ENCODE measurements around the gene CORO2A.
"Not testable (repeated sequence)": the region's sequence is repeated elsewhere in the genome, so short reads cannot be mapped to it uniquely, and the experiment has no call there.

CORO2A gene

GRCh38 chr9:98191671-98192502, 550 bp downstream of the CORO2A start:
- FAIRE-seq (peak; percentile 32), DNase-seq (ENCODE audit: low spot score) (peak; percentile 69)

GRCh38 chr9:98191181-98191608, 1.2 kb downstream of the CORO2A start:
- FAIRE-seq (no peak), DNase-seq (ENCODE audit: low spot score) (no peak)

- no peak for DNase-seq (ENCODE audit: low spot score)
- FAIRE-seq = no peak
Measured at GRCh38 chr9:98190757-98191105, 1.7 kb downstream of the CORO2A start.

DNA sequence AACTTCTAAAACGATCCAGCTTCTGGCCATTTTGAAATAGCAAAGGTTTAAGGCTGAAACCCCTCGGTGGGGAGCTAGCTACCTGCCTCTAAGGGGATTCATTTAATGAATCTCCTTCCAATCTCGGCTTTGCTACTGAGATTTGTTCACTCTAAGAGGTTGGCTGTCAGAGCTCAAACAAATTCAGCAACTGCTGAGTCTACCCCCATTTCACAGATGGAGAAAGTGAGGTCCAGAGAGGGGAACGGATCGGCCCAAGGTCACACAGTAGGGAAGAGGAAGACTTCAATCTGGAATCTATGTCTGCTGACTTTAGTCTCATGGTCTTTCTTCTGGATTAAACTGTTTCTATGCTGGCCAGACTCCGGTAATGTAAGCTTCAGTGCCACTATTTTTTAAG, 3.0 kb downstream of the CORO2A start:
- FAIRE-seq (no peak), DNase-seq (ENCODE audit: low spot score) (no peak)

DNA sequence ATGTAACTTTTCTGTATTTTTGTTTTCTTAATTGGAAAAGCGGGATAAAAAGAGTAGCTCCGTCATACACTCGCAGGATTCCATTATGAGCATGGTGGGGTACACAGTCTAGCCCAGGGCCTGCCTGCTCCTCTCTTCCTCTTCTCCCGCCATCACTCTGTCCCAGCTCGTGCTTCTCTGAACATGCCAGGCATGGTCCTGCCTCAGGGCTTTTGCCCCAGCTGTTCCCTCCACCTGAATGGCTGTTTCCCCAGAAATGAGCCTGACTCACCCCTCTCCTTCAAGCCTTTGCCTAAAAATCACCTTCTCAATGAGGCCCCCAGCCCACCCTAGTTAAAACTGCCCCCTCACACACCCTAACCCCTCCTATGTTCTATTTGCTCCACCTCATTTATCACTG, 4.5 kb downstream of the CORO2A start:
- FAIRE-seq (no peak), DNase-seq (ENCODE audit: low spot score) (no peak)

DNA sequence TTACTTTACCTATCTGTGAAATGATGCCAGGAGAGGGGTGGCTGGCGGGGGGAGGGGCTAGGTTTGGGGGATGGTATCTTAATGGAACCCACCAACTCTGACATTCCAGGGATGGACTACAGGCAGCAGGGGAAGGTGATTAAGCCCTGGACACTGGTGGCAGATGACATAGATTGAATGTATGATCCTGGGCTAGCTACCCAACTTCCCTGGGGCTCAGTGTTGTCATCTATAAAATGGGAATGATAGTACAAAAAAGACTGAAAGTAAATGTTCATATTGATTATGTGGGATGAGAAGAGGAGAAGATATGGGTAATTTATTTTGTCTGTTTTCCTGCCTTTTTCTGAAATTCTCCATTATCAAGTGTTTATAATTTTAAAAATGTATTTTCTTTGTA, 6.2 kb downstream of the CORO2A start:
- DNase-seq (ENCODE audit: low spot score) = no peak
- no peak for FAIRE-seq

- DNase-seq (ENCODE audit: low spot score) (no peak), FAIRE-seq (no peak)
Measured at GRCh38 chr9:98185611-98186171, 6.7 kb downstream of the CORO2A start.

- FAIRE-seq = no peak
Measured at GRCh38 chr9:98185021-98185567, 7.3 kb downstream of the CORO2A start.

GRCh38 chr9:98184326-98184725, 8.1 kb downstream of the CORO2A start:
- FAIRE-seq = no peak

More at GRCh38 chr9:98185021-98185567, 7.3 kb downstream of the CORO2A start:
- no peak for DNase-seq (ENCODE audit: low spot score)

DNA sequence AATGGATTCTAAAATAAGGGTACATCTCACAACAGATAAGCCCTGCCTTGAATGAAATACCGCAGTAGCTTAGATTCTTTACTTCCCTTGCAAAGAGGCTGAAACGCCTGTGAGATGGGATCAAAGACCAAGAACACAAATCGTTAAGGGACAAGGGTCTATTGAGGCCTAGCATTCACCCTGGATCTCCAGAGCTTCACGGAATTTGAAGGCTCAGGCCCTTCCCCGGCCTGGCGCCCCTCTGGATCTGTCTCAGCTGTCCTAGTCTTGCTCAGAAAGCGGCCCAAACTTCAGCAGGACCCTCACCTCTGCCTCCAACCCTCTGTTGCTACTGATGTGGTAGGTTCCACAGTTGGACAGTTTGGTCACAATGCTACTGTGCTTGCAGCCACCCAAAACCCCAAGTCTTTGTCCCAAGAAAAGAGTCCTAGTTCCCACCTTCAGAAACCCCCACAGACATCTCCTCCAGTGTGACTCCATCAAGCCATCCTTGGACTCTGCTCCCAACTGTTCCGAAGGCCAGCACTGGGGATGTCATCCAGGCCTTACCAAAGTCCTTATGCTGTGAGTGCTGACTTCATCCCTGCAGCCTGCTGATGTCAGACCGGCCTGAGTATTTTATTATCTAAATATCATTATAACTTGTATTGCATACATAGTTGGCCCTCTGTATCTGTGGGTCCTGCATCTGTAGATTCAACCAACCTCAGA, 9.4 kb downstream of the CORO2A start:
- no peak for FAIRE-seq
- no peak for DNase-seq (ENCODE audit: low spot score)

More at GRCh38 chr9:98184326-98184725, 8.1 kb downstream of the CORO2A start:
- DNase-seq (ENCODE audit: low spot score) = no peak

GRCh38 chr9:98182069-98182820, 10.2 kb downstream of the CORO2A start:
- no peak for FAIRE-seq
- DNase-seq (ENCODE audit: low spot score) = no peak

GRCh38 chr9:98181746-98182068, 10.7 kb downstream of the CORO2A start:
- FAIRE-seq (no peak), DNase-seq (ENCODE audit: low spot score) (no peak)

DNA sequence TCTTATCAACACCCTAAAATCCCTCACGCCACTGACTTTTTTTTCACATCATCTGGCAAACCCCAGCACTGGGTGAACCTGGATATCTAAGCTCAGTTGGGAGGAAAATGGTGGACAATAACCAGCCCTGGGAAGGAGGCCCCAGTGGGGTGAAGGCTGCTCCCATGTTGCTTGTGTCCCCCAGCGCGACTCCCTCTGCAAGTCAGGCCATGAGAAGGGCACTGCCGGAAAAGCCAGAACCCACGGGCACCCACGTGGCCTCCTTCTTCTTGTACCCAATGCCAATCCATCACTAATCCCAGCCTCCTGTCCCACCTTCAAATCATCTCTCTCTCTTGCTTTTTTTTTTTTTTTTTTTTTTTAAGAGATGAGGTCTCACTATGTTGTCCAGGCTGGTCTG, 11.4 kb downstream of the CORO2A start:
- FAIRE-seq = no peak

DNA sequence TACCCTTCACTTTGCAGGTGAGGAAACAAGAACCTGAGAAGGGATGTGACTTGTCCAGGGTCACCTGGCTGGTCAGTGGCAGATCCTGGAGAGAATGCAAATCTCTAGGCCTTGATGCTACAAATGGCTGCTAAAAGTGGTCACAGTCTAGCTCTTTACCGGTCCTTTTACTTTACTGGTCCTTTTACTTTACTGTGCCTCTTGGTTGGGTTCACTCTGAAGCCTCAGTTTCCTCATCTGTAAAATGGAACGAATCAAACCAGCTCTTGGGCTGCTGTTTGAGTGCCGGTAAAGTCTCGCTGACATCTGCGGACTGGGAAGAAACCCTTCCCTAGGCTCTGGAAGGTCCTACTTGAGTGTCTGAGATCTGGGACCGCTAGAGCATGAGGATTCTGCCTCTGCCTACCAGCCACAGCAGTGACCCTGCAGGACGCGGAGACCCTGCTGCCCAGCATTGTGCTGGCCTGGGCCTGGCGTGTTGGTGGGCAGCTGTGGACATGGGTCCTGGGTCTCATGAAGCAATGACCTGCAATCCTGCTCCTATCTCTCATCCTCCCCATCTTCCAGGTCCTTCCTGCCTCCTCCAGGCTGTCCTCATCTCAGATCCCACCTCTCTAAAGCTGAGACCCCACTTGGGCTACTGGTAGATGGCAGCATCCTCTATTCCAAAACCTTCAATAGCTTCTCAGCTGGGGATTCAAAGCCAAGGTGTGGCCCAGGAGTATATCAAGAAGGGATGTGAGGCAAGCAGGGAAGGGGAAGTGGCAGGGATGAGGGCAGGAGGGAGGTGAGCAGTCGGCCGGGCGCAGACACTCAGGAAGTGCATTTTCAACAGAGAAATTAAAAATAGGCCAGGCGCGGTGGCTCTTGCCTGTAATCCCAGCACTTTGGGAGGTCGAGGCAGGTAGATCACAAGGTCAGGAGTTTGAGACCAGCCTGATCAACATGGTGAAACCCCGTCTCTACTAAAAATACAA, 13.3 kb downstream of the CORO2A start:
- DNase-seq (ENCODE audit: low spot score) = no peak
- FAIRE-seq = no peak

More for the DNA sequence above, 11.4 kb downstream of the CORO2A start:
- no peak for DNase-seq (ENCODE audit: low spot score)

DNA sequence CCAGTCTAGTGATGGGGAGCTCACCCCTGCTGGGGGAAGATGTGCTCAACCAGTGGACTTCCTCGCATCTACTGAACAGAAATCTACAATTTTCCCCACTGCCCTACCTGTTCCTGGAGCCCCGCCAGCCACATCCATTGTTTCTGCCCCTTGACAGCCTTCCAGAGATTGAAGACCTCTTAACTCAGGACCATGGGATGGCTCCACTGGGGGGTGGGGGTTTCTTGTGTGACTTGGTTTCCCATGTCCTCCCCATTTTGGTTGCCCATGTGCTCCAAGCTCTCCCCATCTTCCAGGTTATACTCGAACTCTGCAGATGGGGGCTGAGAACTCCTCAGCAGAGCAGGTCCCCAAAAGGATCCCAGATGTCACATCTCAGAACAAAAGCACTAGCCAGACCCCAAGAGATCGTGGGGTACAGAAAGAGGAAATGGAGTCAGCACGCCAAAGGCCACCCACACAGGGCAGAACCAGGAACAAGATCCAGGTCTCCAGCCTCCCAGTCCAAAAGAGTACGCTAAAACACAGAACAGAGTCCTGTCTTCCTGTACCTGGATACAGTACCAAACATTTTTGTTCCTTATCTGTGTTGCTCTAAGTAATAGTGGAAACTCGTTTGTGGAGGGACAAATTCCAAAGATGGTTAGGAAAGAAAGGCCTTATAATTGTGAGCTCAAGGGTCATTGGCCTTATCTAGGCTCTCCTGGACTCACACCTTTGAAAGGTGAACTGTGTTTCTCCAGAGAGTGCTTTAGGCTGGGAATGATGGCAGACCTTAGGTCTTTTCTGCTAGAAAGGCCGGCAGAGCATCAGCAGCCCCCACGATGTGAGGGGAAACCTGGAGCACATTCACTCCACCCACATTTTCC, 15.8 kb downstream of the CORO2A start:
- DNase-seq (ENCODE audit: low spot score) (no peak), FAIRE-seq (no peak)

DNA sequence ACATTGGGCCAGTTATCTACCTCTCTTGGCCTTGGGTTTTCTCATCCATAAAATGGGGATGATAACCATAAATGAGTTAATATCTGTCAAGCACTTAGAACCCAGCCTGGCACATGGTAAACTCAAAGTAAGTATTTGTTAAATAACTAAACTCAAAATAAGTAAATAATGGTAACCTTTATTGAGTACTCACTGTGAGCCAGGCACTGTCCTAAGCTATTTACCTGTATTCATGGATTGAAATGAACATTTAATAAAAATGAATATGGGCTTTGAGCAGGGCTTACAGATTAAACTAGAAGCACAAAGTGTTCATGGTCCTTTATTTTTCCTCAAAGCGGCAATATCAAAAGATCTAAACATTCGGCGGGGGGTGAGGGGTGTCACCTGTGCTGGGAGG, 16.7 kb downstream of the CORO2A start:
- FAIRE-seq = no peak
- no peak for DNase-seq (ENCODE audit: low spot score)

GRCh38 chr9:98175028-98175569, 17.3 kb downstream of the CORO2A start:
- DNase-seq (ENCODE audit: low spot score) = no peak
- FAIRE-seq = no peak

DNA sequence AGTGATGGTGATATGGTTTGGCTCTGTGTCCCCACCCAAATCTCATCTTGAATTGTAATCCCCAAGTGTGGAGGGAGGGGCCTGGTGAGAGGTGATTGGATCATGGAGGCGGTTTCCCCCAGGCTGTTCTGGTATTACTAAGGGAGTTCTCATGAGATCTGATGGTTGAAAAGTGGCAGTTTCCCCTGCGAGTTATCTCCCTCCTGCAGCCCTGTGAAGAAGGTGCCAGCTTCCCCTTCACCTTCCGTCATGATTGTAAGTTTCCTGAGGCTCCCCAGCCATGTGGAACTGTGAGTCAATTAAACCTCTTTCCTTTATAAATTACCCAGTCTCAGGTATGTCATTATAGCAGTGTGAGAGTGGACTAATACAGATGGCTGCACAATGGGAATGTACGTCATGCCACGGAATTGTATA, 17.9 kb downstream of the CORO2A start:
- FAIRE-seq; DNase-seq (ENCODE audit: low spot score): not testable (repeated sequence)

DNA sequence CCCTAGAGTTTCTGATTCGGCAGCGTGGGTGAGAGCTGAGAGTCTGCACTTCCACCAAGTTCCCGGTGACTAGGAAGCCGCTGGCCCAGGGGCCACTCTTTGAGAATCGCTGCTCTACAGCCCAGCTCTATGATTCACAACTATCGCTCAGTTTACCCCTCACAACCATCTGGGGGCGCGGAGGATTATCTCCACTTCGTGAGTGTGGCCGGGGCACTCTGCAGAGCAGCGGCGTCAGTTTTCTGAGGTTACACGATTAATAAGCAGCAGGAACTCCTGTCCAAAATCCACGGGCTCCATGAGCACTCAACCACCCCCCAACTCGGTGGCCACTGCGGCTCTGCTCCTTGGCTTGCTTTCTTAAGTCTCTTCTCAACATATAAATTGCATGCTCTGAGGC, 19.3 kb downstream of the CORO2A start:
- DNase-seq (ENCODE audit: low spot score) = no peak
- FAIRE-seq = no peak

Data from urothelium cell line (cell line).